ENCODE measurements around the gene COL6A2. TPM values are rescaled to one million over a fixed set of nuclear protein-coding genes. Genes with fewer than 3 reads are reported as not detected.
"Not testable (repeated sequence)": the region's sequence is repeated elsewhere in the genome, so short reads cannot be mapped to it uniquely, and the experiment has no call there.

Gene COL6A2
- total RNA-seq, 1 donor from 2014 or later, result 1.2 TPM

GRCh38 chr21:46154955-46155513 lies 57.1 kb downstream of the COL6A2 start:
- no peak for DNase-seq (ENCODE audit: low read depth, low spot score)

GRCh38 chr21:46155514-46156377 lies 57.8 kb downstream of the COL6A2 start, which contains the start of gene FTCD:
Gene FTCD, minus strand, starts transcription at chr21:46155579. Its CDS starts 56 bp downstream, at chr21:46155523.
- DNase-seq (ENCODE audit: low read depth, low spot score), result no peak

GRCh38 chr21:46156378-46156645 lies 58.4 kb downstream of the COL6A2 start:
- DNase-seq (ENCODE audit: low read depth, low spot score), result no peak

GRCh38 chr21:46156678-46157077 lies 58.8 kb downstream of the COL6A2 start:
- DNase-seq (ENCODE audit: low read depth, low spot score), result no peak

- no peak for DNase-seq (ENCODE audit: low read depth, low spot score)
These were observed 59.6 kb downstream of the COL6A2 start for GRCh38 chr21:46157396-46157986.

GRCh38 chr21:46157987-46158451 lies 60.1 kb downstream of the COL6A2 start:
- no peak for DNase-seq (ENCODE audit: low read depth, low spot score)

- no peak for DNase-seq (ENCODE audit: low read depth, low spot score)
These were observed 60.9 kb downstream of the COL6A2 start for GRCh38 chr21:46158666-46159300.

GRCh38 chr21:46159390-46159789 lies 61.5 kb downstream of the COL6A2 start:
- no peak for DNase-seq (ENCODE audit: low read depth, low spot score)

GRCh38 chr21:46159841-46160656 lies 62.1 kb downstream of the COL6A2 start:
- DNase-seq (ENCODE audit: low read depth, low spot score), result no peak

- DNase-seq (ENCODE audit: low read depth, low spot score), result no peak
These were observed 62.7 kb downstream of the COL6A2 start for GRCh38 chr21:46160657-46160906.

- no peak for DNase-seq (ENCODE audit: low read depth, low spot score)
These were observed 63.2 kb downstream of the COL6A2 start for GRCh38 chr21:46160907-46161632.

GRCh38 chr21:46161633-46162592 lies 64.0 kb downstream of the COL6A2 start:
- no peak for DNase-seq (ENCODE audit: low read depth, low spot score)

GRCh38 chr21:46163380-46163779 lies 65.5 kb downstream of the COL6A2 start:
- no peak for DNase-seq (ENCODE audit: low read depth, low spot score)

- DNase-seq (ENCODE audit: low read depth, low spot score), result no peak
These were observed 67.2 kb downstream of the COL6A2 start for GRCh38 chr21:46165098-46165497.

GRCh38 chr21:46168238-46168637 lies 70.3 kb downstream of the COL6A2 start:
- DNase-seq (ENCODE audit: low read depth, low spot score), result no peak

GRCh38 chr21:46168659-46169386 lies 70.9 kb downstream of the COL6A2 start:
- no peak for DNase-seq (ENCODE audit: low read depth, low spot score)

GRCh38 chr21:46170436-46171193 lies 72.7 kb downstream of the COL6A2 start:
- DNase-seq (ENCODE audit: low read depth, low spot score), result not testable (repeated sequence)

- no peak for DNase-seq (ENCODE audit: low read depth, low spot score)
These were observed 73.7 kb downstream of the COL6A2 start for GRCh38 chr21:46171585-46171984.
